ENCODE measurements around the gene SPATA6.
A peak's percentile ranks its signal among the peaks of the same experiment; 100 is the strongest.
"Not testable (repeated sequence)": the region's sequence is repeated elsewhere in the genome, so short reads cannot be mapped to it uniquely, and the experiment has no call there.

SPATA6 gene

GRCh38 chr1:48471691-48472576 lies at the start of gene SPATA6:
TSS of gene SPATA6 (minus strand) at chr1:48472204. CDS start at chr1:48472008, 196 bp downstream.
- DNase-seq = peak; percentile 97

DNA sequence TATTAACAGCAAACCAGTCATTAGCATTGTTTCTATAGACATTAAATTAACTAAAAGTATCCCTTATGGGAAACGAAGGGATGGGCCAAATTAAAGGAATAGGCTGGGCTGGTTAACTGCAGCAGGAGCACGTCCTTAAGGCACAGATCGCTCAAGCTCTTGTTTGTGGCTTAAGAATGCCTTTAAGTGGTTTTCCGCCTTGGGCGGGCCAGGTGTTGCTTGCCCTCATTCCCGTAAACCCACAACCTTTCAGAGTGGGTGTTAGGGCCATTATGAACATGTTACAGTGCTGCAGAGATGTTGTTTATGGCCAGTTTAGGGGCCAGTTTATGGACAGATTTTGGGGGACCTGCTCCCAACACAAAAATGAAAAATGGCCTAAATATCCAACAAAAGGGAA lies 47.9 kb upstream of the SPATA6 start:
- DNase-seq = not testable (repeated sequence)

DNA sequence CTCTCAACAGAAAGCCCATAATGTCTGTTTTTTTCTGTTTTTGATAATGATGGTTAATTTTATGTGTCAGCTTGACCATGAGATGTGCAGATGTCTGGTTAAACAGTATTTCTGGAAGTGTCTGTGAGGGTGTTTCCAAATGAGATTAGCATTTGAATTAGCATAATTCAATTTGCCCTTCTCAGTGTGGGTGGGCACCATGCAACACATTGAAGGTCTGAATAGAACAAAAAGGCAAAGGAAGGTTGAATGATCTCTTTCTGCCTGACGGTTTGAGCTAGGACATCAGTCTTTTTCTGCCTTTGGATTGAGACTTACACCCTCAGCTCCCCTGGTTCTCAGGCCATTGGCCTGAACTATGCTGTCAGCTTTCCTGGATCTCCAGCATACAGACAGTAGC lies 34.9 kb upstream of the SPATA6 start:
- DNase-seq = no peak

DNA sequence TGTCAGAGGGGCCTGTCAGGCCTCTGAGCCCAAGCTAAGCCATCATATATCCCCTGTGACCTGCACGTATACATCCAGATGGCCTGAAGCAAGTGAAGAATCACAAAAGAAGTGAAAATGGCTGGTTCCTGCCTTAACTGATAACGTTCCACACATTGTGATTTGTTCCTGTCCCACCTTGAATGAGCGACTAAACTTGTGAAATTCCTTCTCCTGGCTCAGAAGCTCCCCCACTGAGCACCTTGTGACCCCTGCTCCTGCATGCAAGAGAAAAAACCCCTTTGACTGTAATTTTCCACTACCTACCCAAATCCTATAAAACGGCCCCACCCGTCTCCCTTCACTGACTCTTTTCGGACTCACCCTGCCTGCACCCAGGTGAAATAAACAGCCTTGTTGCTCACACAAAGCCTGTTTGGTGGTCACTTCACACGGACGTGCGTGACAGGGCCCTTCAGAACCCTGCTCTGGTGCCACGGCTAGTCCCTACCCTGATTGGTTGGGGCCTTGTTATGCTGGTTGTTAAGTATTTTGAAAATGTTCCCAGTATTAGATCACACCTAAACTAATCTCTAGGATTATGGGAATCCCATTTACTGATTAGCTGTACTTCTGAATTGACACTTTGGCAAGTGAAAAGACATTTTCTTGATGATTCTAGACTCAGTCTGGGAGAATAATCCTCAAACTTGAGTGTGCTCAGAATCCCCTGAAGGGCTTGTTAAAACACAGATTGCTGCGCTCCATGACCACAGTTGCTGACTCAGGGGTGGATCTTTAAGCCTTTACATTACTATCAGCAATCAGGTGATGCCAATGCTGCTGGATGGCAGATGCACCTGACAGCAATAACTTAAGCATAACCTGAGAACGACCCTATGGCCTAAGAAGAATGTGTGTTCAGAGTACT lies 28.8 kb upstream of the SPATA6 start:
- no peak for DNase-seq

DNA sequence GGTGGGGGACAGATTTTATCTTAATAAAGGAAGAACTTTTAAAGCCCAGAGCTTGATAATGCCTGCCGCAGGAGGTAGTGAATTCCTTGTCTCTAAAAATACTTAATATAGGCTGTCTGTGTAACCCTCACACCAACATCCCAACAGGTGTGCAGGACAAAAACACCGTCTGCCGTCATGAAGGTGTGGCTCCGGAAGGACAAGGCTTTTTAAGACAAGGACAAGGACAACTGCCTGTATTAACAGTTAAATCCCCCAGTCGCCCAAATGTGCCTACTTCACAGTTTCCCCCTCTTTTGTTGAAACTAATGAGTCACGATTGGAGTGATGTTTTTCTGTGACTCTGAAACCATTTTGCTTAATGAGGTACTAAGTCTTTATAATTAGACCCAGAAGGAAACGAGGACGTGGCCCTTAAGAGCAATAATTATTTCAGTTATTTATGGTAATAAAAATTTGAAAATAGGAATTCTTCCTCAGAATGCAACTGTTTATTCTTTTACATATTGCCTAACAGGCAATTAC lies 27.3 kb upstream of the SPATA6 start:
- no peak for DNase-seq

- DNase-seq = peak; percentile 80
Measured at GRCh38 chr1:48498096-48498791, 26.2 kb upstream of the SPATA6 start.

DNA sequence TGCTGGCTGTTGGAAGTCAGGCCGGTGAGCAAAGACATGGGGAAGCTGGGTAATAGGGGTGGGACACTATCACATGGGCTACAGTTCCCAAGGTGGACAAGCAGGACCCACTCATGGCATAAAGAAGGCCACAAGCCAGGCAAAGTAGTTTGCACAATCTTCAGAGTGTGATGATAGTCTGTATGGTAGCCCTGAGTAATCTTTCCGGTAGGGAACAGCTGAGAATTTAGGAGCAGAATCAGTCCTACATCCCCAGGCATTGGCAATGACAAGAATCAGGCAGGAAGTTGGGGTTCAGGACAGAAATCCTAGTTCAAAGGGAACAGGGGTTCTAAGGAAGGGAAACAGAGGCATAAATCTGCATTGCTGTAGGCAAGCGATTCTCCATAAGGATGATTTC lies 23.9 kb upstream of the SPATA6 start:
- no peak for DNase-seq

- DNase-seq = no peak
Measured at GRCh38 chr1:48495166-48495565, 23.2 kb upstream of the SPATA6 start.

DNA sequence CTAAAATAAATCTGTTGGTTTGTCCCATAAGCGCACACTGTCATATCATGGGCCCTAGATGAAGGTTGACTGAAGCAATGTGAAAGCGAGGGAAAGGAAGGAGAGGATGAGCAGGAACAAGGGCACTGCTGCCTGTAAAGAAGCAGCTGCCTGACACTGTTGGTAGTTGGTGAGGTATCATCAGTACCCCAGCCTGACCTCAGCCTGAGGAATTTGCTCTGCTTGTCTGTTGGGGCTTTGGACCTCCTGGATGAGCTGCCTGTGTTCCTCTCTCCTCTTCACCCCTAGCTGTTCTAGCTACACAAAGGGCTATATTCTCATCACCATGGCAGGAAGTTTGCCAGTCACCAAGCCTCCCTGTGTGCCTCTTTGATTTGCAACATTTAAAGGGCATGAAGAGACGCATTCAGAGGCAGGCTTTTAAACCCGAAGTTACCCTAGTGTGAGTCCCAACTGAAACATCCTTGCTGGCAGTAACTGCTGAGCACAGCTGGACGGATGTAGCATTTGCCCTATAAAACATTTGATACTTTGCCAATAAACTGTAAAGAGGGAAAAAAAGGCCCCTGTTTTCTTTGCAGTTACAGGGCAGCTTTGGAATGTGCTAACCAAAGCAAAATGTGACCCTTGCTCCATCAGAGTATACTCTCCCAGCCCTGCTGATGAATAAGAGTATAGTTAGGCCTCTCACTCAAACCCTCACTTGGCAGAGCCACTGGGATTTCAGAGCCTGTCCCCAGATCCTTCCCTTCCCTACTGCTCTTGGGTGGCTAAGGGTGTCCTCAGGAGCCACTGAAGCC lies 22.2 kb upstream of the SPATA6 start:
- DNase-seq = no peak

GRCh38 chr1:48493041-48493440 lies 21.0 kb upstream of the SPATA6 start:
- no peak for DNase-seq

DNA sequence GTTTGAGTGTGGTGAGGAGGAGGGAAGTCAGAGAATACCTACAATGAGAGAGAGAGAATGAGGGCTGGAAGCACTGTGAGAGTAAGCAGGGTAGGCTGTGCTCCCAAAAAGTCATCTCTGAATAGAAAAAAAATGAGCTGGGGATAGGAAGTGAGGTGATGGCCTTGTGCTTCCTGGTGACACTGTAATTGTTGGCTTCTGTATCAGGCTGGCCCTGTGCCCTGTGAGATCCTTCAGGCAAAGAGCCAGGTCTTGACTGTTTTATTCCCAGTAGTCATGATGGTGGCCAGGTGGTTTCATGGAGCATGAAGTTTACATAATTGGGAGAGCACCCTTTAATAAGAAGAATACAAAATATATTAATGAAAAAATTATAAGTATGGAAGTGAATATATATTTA lies 20.4 kb upstream of the SPATA6 start:
- DNase-seq = peak; percentile 56

DNA sequence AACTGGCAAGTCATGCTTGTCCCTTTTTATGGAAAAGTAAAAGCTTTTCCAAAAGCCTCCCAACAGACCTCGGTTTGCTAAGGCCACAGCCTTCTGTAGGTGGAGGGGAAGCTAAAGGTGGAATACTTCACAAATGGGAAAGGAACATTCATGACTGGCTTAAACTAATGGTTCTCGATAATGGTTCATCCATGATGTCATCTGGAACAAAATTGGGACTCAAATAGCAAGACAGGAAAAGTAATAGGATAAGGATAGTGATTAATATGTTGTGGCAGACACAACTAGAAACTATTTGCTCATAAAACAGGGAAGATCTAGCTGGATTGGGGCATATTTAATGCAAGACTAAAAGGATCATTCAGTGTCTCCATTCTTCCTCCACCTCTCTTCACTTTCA lies 16.7 kb upstream of the SPATA6 start:
- no peak for DNase-seq

- no peak for DNase-seq
Measured at GRCh38 chr1:48480504-48480903, 8.5 kb upstream of the SPATA6 start.

- not testable (repeated sequence) for DNase-seq
Measured at GRCh38 chr1:48480023-48480422, 8.0 kb upstream of the SPATA6 start.

- peak; percentile 13 for DNase-seq
Measured at GRCh38 chr1:48472638-48473037, 634 bp upstream of the SPATA6 start.

DNA sequence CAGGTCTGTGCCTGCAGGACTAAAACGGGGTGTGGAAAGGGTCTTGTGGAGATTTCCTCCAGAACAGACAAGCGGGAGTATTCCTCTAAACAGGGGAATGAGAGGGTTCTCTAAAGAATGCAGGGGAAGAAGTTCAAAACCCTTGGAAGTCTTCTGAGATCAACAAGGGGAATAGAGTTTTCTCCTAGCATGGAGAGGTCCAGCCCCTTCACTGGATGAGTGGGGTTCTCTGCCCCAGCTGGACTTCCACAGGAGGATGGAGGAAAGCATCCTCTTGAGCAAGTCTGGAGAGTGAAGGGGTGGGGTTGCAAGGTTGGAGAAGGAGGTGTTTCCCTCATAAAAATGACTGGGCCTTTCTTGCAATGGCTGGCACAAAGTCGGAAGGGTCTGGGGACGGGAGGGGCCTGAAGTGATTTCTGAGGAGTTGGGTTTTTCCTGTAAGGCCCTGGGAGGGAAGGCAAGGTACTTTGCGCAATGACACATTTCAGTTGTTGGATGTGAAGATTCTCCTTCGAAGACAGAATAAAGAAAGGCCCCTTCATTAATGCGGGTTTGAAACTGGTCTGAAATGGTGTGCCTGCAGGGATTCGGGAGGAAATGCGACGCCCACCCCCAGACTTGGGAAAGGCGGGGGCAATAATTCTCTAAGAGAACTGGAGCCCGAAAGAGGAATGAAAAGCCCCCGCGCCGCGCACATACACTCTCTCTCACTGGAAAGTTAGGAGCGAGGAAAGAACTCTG lies 884 bp downstream of the SPATA6 start:
- DNase-seq = no peak

DNA sequence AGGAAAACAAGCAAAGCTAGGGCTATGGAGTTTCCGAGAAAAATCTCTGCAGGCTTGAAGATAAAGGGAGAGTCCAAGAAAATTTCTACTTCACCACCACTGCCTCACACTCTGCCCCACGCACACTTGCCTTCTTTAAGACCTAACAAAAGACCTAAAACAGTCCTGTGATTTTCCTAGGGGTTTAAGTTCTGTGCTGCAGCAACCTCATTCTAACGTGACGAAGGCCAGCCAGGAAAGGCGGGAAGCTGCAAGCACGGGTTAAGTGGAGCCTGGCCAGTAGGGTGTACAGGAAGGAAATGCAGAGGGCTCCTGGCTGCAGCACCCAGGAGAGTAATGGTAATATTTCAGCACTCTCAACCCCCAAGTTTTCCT lies 1.5 kb downstream of the SPATA6 start:
- no peak for DNase-seq

- no peak for DNase-seq
Measured at GRCh38 chr1:48469616-48470480, 2.2 kb downstream of the SPATA6 start.

GRCh38 chr1:48466594-48466993 lies 5.4 kb downstream of the SPATA6 start:
- DNase-seq = no peak

DNA sequence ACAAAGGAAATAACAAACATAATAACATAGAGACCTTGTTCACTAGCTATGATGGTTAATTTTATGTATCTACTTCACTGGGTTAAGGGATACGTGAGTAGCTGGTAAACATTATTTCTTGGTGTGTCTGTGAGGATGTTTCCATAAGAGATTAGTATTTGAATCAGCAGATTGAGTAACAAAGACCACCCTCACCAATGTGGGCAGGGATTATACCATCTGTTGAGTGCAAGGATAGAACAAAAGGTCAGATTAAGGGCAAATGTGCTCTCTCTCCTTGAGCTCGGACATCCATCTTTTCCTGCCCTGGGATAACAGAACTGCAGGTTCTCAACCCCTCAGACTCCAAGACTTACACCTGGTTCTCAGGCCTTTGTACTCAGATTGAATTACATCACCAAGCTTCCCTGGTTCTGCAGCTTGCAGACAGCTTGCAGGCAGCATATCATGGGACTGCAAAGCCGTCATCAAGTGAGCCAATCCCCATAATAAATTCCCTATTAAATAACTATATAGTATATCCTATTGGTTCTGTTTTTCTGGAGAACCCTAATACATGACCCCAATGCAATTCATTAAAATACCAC lies 9.2 kb downstream of the SPATA6 start:
- DNase-seq = no peak

All from NCI-H1105 (cell line).